SK-N-SH treated with all-trans-retinoic acid at 6 μM for 48 hours (cell line): ENCODE measurements around the gene OR2AK2.

Experiments used
- ATAC-seq: fragments of 200-7000 bp; cut with Tn5 transposase; 3 replicates; pipeline ENCODE4 v1.9.1; 2020; ENCODE audit warnings: mild to moderate bottlenecking, moderate library complexity
- ARNTL ChIP-seq: fragments of 450-650 bp; formaldehyde crosslinking; IDR thresholded peaks from 2 replicates; pipeline ENCODE4 v1.5.0; 2020; ENCODE audit warnings: low read depth, mild to moderate bottlenecking, moderate library complexity, borderline replicate concordance
- BACH2 ChIP-seq: fragments of 250-450 bp; sonication (Bioruptor Pico); IDR thresholded peaks from 2 replicates; pipeline ENCODE4 v1.9.0; 2021; ENCODE audit warnings: mild to moderate bottlenecking, borderline replicate concordance
- CSDC2 ChIP-seq: fragments of 250-450 bp; sonication (Bioruptor Pico); IDR thresholded peaks from 2 replicates; pipeline ENCODE4 v1.5.0; 2020; ENCODE audit warnings: mild to moderate bottlenecking, moderate library complexity
- ESRRG ChIP-seq: fragments of 250-450 bp; sonication (Bioruptor Pico); IDR thresholded peaks from 2 replicates; pipeline ENCODE4 v1.6.1; 2021; ENCODE audit warnings: mild to moderate bottlenecking
- ISL1 ChIP-seq: fragments of 250-450 bp; sonication (Bioruptor Pico); IDR thresholded peaks from 2 replicates; pipeline ENCODE4 v2.1.2; 2022; ENCODE audit warnings: mild to moderate bottlenecking, moderate library complexity
- OSR1 ChIP-seq: fragments of 250-450 bp; sonication (Bioruptor Pico); IDR thresholded peaks from 2 replicates; pipeline ENCODE4 v1.8.0; 2022; ENCODE audit warnings: moderate library complexity, mild to moderate bottlenecking, inconsistent platforms
- PPARA ChIP-seq: fragments of 250-450 bp; sonication (Bioruptor Pico); IDR thresholded peaks from 2 replicates; pipeline ENCODE4 v1.5.0; 2020; ENCODE audit warnings: mild to moderate bottlenecking, borderline replicate concordance
- RARB ChIP-seq: fragments of 250-450 bp; sonication (Bioruptor Pico); IDR thresholded peaks from 2 replicates; pipeline ENCODE4 v1.8.0; 2021; ENCODE audit warnings: mild to moderate bottlenecking, moderate library complexity
- SNAI2 ChIP-seq: fragments of 250-450 bp; sonication (Bioruptor Pico); IDR thresholded peaks from 2 replicates; pipeline ENCODE4 v1.5.0; 2020; ENCODE audit warnings: mild to moderate bottlenecking, moderate library complexity
- TCF4 ChIP-seq: fragments of 250-450 bp; sonication (Bioruptor Pico); IDR thresholded peaks from 2 replicates; pipeline ENCODE4 v1.8.0; 2021; ENCODE audit warnings: mild to moderate bottlenecking, moderate library complexity, borderline replicate concordance
- TOX ChIP-seq: fragments of 250-450 bp; sonication (Bioruptor Pico); IDR thresholded peaks from 2 replicates; pipeline ENCODE4 v1.8.0; 2021; ENCODE audit warnings: mild to moderate bottlenecking, moderate library complexity, borderline replicate concordance
- ZC3H10 ChIP-seq: fragments of 250-450 bp; sonication (Bioruptor Pico); IDR thresholded peaks from 2 replicates; pipeline ENCODE4 v1.5.1; 2021; ENCODE audit warnings: mild to moderate bottlenecking, moderate library complexity
- ZFP3 ChIP-seq: fragments of 250-450 bp; sonication (Bioruptor Pico); IDR thresholded peaks from 2 replicates; pipeline ENCODE4 v1.5.0; 2020; ENCODE audit warnings: mild to moderate bottlenecking, moderate library complexity
- ZNF70 ChIP-seq: fragments of 450-650 bp; formaldehyde crosslinking; IDR thresholded peaks from 2 replicates; pipeline ENCODE4 v1.5.0; 2020; ENCODE audit warnings: mild to moderate bottlenecking, moderate library complexity
- ZNF8 ChIP-seq: fragments of 450-650 bp; formaldehyde crosslinking; IDR thresholded peaks from 2 replicates; pipeline ENCODE4 v1.5.0; 2020; ENCODE audit warnings: mild to moderate bottlenecking, moderate library complexity
- TF ChIP-seq, protein P1 (sequence below): fragments of 250-450 bp; sonication (Bioruptor Pico); IDR thresholded peaks from 2 replicates; pipeline ENCODE4 v1.5.1; 2021; ENCODE audit warnings: mild to moderate bottlenecking, moderate library complexity
- TF ChIP-seq, protein P2 (sequence below): fragments of 250-450 bp; sonication (Bioruptor Pico); IDR thresholded peaks from 2 replicates; pipeline ENCODE4 v1.8.0; 2020; ENCODE audit warnings: mild to moderate bottlenecking, moderate library complexity, borderline replicate concordance
- TF ChIP-seq, protein P3 (sequence below): fragments of 250-450 bp; sonication (Bioruptor Pico); IDR thresholded peaks from 2 replicates; pipeline ENCODE4 v1.5.0; 2020; ENCODE audit warnings: mild to moderate bottlenecking, moderate library complexity
- TF ChIP-seq, protein P4 (sequence below): fragments of 250-450 bp; sonication (Bioruptor Pico); IDR thresholded peaks from 2 replicates; pipeline ENCODE4 v1.8.0; 2021; ENCODE audit warnings: low read depth, mild to moderate bottlenecking, moderate library complexity, borderline replicate concordance
- TF ChIP-seq, protein P5 (sequence below): fragments of 250-450 bp; sonication (Bioruptor Pico); IDR thresholded peaks from 2 replicates; pipeline ENCODE4 v1.5.1; 2020; ENCODE audit warnings: low read depth, mild to moderate bottlenecking, moderate library complexity

OR2AK2 gene

DNA sequence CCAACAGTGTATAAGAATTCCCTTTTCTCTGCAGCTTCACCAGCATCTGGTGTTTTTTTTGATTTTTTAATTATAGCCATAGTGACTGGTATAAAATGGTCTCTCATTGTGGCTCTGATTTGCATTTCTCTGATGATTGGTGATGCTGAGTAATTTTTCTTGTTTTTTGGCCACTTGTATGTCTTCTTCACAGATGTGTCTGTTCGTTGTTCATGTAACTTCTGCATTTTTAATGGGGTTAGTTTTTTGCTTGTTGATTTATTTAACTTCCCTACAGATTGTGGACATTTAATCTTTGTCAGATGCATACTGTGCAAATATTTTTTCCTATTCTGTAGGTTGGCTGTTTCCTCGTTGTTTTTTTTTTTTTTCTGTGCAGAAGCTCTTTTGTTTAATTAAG, 28.0 kb downstream of the OR2AK2 start:
- no peak for ATAC-seq
- no peak for TF ChIP-seq ZNF70 (CRISPR knock-in tag)
- TF ChIP-seq, protein P1, sequence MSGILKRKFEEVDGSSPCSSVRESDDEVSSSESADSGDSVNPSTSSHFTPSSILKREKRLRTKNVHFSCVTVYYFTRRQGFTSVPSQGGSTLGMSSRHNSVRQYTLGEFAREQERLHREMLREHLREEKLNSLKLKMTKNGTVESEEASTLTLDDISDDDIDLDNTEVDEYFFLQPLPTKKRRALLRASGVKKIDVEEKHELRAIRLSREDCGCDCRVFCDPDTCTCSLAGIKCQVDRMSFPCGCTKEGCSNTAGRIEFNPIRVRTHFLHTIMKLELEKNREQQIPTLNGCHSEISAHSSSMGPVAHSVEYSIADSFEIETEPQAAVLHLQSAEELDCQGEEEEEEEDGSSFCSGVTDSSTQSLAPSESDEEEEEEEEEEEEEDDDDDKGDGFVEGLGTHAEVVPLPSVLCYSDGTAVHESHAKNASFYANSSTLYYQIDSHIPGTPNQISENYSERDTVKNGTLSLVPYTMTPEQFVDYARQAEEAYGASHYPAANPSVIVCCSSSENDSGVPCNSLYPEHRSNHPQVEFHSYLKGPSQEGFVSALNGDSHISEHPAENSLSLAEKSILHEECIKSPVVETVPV (CRISPR knock-in tag) = no peak
- TF ChIP-seq ZFP3 (CRISPR knock-in tag) = no peak
- TF ChIP-seq SNAI2 (CRISPR knock-in tag) = no peak
- TF ChIP-seq, protein P2, sequence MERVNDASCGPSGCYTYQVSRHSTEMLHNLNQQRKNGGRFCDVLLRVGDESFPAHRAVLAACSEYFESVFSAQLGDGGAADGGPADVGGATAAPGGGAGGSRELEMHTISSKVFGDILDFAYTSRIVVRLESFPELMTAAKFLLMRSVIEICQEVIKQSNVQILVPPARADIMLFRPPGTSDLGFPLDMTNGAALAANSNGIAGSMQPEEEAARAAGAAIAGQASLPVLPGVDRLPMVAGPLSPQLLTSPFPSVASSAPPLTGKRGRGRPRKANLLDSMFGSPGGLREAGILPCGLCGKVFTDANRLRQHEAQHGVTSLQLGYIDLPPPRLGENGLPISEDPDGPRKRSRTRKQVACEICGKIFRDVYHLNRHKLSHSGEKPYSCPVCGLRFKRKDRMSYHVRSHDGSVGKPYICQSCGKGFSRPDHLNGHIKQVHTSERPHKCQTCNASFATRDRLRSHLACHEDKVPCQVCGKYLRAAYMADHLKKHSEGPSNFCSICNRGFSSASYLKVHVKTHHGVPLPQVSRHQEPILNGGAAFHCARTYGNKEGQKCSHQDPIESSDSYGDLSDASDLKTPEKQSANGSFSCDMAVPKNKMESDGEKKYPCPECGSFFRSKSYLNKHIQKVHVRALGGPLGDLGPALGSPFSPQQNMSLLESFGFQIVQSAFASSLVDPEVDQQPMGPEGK (CRISPR knock-in tag) = no peak
- TF ChIP-seq ISL1 (CRISPR knock-in tag) = no peak
- TF ChIP-seq CSDC2 (CRISPR knock-in tag) = no peak
- TF ChIP-seq, protein P3, sequence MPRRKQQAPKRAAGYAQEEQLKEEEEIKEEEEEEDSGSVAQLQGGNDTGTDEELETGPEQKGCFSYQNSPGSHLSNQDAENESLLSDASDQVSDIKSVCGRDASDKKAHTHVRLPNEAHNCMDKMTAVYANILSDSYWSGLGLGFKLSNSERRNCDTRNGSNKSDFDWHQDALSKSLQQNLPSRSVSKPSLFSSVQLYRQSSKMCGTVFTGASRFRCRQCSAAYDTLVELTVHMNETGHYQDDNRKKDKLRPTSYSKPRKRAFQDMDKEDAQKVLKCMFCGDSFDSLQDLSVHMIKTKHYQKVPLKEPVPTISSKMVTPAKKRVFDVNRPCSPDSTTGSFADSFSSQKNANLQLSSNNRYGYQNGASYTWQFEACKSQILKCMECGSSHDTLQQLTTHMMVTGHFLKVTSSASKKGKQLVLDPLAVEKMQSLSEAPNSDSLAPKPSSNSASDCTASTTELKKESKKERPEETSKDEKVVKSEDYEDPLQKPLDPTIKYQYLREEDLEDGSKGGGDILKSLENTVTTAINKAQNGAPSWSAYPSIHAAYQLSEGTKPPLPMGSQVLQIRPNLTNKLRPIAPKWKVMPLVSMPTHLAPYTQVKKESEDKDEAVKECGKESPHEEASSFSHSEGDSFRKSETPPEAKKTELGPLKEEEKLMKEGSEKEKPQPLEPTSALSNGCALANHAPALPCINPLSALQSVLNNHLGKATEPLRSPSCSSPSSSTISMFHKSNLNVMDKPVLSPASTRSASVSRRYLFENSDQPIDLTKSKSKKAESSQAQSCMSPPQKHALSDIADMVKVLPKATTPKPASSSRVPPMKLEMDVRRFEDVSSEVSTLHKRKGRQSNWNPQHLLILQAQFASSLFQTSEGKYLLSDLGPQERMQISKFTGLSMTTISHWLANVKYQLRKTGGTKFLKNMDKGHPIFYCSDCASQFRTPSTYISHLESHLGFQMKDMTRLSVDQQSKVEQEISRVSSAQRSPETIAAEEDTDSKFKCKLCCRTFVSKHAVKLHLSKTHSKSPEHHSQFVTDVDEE = no peak
- no peak for TF ChIP-seq ZC3H10 (CRISPR knock-in tag)
- no peak for TF ChIP-seq RARB
- TF ChIP-seq, protein P4, sequence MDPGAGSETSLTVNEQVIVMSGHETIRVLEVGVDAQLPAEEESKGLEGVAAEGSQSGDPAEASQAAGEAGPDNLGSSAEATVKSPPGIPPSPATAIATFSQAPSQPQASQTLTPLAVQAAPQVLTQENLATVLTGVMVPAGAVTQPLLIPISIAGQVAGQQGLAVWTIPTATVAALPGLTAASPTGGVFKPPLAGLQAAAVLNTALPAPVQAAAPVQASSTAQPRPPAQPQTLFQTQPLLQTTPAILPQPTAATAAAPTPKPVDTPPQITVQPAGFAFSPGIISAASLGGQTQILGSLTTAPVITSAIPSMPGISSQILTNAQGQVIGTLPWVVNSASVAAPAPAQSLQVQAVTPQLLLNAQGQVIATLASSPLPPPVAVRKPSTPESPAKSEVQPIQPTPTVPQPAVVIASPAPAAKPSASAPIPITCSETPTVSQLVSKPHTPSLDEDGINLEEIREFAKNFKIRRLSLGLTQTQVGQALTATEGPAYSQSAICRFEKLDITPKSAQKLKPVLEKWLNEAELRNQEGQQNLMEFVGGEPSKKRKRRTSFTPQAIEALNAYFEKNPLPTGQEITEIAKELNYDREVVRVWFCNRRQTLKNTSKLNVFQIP (CRISPR knock-in tag) = no peak
- no peak for TF ChIP-seq OSR1
- TF ChIP-seq TOX (CRISPR knock-in tag) = no peak
- no peak for TF ChIP-seq ARNTL

DNA sequence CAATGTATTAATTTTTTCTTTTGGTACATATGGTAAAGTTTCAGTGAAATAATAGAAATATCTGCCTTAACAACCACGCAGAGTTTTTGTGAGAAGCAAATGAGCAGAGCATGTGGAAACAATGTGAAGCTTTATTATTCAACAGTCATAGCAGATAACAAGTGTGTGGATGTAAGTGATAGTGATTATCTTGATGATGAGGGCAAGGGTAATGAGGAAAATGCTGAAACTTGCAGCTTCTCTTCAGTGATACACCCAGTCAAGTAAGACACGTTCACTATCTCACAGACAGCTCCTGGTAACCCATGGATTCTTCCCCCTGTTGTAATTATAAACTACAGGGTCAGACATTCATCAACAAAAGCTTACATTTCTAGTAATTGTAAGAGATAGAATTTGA, 33.8 kb downstream of the OR2AK2 start:
- TF ChIP-seq, protein P2 (CRISPR knock-in tag) = no peak
- TF ChIP-seq ESRRG (CRISPR knock-in tag) (no peak), TCF4 (CRISPR knock-in tag) (no peak), BACH2 (no peak), ZC3H10 (CRISPR knock-in tag) (no peak), ZNF8 (no peak), TOX (CRISPR knock-in tag) (no peak), SNAI2 (CRISPR knock-in tag) (no peak), ISL1 (CRISPR knock-in tag) (no peak)
- TF ChIP-seq, protein P4 (CRISPR knock-in tag) = no peak
- no peak for ATAC-seq

DNA sequence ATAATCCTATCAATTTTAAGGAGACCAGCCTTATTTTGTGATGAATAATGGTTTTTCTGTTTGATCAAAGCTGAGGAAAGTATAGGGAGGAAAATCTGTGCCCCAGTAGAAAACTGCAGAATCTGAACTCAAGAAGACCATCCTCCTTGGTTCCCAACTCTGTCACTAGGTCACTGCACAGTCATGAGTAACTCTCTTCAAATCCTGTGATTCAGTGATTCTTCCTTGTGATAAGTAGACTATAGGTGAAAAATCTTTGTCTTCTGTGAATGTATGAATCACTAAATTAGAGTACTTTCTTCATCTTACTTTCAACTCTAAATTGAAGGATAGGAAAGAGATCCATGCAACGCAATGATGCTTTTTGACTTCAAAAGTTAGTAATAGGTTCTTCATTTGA, 35.1 kb downstream of the OR2AK2 start:
- ATAC-seq = no peak
- TF ChIP-seq CSDC2 (CRISPR knock-in tag) (no peak), ESRRG (CRISPR knock-in tag) (no peak), PPARA (no peak), ZNF70 (CRISPR knock-in tag) (no peak), BACH2 (no peak)
- TF ChIP-seq, protein P1 (CRISPR knock-in tag) = no peak
- TF ChIP-seq, protein P5, sequence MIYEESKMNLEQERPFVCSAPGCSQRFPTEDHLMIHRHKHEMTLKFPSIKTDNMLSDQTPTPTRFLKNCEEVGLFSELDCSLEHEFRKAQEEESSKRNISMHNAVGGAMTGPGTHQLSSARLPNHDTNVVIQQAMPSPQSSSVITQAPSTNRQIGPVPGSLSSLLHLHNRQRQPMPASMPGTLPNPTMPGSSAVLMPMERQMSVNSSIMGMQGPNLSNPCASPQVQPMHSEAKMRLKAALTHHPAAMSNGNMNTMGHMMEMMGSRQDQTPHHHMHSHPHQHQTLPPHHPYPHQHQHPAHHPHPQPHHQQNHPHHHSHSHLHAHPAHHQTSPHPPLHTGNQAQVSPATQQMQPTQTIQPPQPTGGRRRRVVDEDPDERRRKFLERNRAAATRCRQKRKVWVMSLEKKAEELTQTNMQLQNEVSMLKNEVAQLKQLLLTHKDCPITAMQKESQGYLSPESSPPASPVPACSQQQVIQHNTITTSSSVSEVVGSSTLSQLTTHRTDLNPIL (CRISPR knock-in tag) = no peak
